ENCODE measurements around the gene PDE7B. TPM values are rescaled to one million over a fixed set of nuclear protein-coding genes. Genes with fewer than 3 reads are reported as not detected.

PDE7B gene
- polyA plus RNA-seq, 1 of the 3 experiments (the other 2 are of a cell fraction) = 1.9 TPM

GRCh38 chr6:135971351-135971750, 119.8 kb downstream of the PDE7B start:
- no peaks in the 10 kb centered on the region for H3K27me3 ChIP-seq (ENCODE audit: insufficient read depth)
- H2AFZ ChIP-seq (ENCODE audit: low read depth) = no peak overlapping the region
- H3K27ac ChIP-seq (ENCODE audit: low read depth in 2 of 2, low read length in 1 of 2) = no peak overlapping the region
- no peaks in the 10 kb centered on the region for H3K4me1 ChIP-seq (ENCODE audit: control insufficient read depth in 1 of 2, insufficient read depth in 2 of 2, low read depth in 1 of 2, low read length in 1 of 2)
- no peaks in the 10 kb centered on the region for H3F3A ChIP-seq (replicated peaks; ENCODE audit: insufficient read depth)
- 97% methylated on average over 3 of the region's 3 CpGs for WGBS (ENCODE audit: low lambda C conversion rate)
- H4K20me1 ChIP-seq (ENCODE audit: insufficient read depth) = no peaks in the 10 kb centered on the region
- no peaks in the 10 kb centered on the region for H3K9me3 ChIP-seq
- TF ChIP-seq FOSL2 (IDR thresholded peaks at IDR 0.05; ENCODE audit: borderline replicate concordance, low read depth) (no peak), POLR2AphosphoS5 (IDR thresholded peaks at IDR 0.05; ENCODE audit: low read depth, low read length) (no peak)
- no peaks in the 10 kb centered on the region for H3K79me2 ChIP-seq (ENCODE audit: insufficient read depth)
- no peak overlapping the region for H3K9ac ChIP-seq
- ChIA-PET CTCF (no interaction called here), POLR2A (no interaction called here)
- H3K4me3 ChIP-seq (ENCODE audit: low read depth in 2 of 2, low read length in 1 of 2) = no peak overlapping the region
- H3K4me2 ChIP-seq = no peak overlapping the region
- H3K36me3 ChIP-seq (replicated peaks in 1 of 2; ENCODE audit: control insufficient read depth in 1 of 2, insufficient read depth in 2 of 2, low read length in 1 of 2) = no peaks in the 10 kb centered on the region
- no peak for DNase-seq
- no peaks in the 10 kb centered on the region for H3K9me2 ChIP-seq

DNA sequence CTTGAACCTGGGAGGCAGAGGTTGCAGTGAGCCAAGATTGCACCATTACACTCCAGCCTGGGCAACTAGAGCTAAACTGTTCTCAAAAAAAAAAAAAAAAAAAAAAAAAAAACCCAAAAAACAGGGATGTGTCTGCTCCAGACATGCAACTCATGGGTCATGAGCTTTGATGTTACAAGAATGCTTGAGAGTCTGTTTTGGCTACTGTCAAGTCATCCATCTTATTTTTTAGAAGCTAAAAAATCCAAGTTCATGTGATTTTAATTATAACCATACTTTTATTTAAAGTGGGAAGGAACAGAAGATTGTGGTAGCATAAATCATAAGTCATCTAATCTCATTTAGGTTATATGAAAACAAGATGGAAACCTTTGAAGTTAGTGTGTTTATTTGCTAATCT, 120.6 kb downstream of the PDE7B start:
- ChIA-PET CTCF (interaction anchor here (1.1 kb wide), 1 partner anchor 34 kb away, joined by 5 read pairs; no protein-coding TSS in a partner anchor), POLR2A (interaction anchor here (1.0 kb wide), 1 partner anchor 40 kb away, joined by 3 read pairs; no protein-coding TSS in a partner anchor)
- H4K20me1 ChIP-seq (ENCODE audit: insufficient read depth) = no peaks in the 10 kb centered on the region
- H3K27me3 ChIP-seq (ENCODE audit: insufficient read depth) = no peaks in the 10 kb centered on the region
- H3K4me1 ChIP-seq (ENCODE audit: control insufficient read depth in 1 of 2, insufficient read depth in 2 of 2, low read depth in 1 of 2, low read length in 1 of 2) = no peaks in the 10 kb centered on the region
- no peak overlapping the region for H3K4me3 ChIP-seq (ENCODE audit: low read depth in 2 of 2, low read length in 1 of 2)
- no peaks in the 10 kb centered on the region for H3K9me2 ChIP-seq
- TF ChIP-seq TCF12 (IDR thresholded peaks at IDR 0.05) (peak; percentile 21; the same call in 1 of the 2 replicates), TEAD4 (IDR thresholded peaks at IDR 0.05; ENCODE audit: borderline replicate concordance, insufficient read depth) (no peak), USF1 (IDR thresholded peaks at IDR 0.05; ENCODE audit: borderline replicate concordance, low read depth) (no peak)
- no peak overlapping the region for H3K4me2 ChIP-seq
- no peak overlapping the region for H3K27ac ChIP-seq (ENCODE audit: low read depth in 2 of 2, low read length in 1 of 2)
- no peaks in the 10 kb centered on the region for H3F3A ChIP-seq (replicated peaks; ENCODE audit: insufficient read depth)
- no peaks in the 10 kb centered on the region for H3K36me3 ChIP-seq (replicated peaks in 1 of 2; ENCODE audit: control insufficient read depth in 1 of 2, insufficient read depth in 2 of 2, low read length in 1 of 2)
- DNase-seq = no peak
- no peaks in the 10 kb centered on the region for H3K79me2 ChIP-seq (ENCODE audit: insufficient read depth)
- H2AFZ ChIP-seq (ENCODE audit: low read depth) = no peak overlapping the region
- no peaks in the 10 kb centered on the region for H3K9me3 ChIP-seq
- H3K9ac ChIP-seq = no peak overlapping the region

DNA sequence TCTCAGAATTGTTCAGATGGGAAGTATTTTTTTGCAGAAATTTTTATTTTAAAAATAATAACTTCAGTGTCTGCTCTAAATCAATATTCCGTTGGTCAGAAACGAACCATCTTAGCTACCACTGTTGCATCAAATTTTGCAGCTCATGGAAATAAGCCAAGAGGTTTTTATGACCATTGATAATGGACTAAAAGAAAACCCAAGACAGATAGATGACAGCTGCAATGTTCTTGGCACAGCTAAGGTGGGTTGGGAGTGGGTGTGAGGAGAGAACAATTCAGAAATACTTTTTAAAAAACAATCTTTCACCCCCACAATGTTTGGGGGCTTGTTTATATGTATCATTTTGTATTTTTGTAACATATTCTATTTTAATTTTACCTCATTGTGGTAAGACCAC, 121.1 kb downstream of the PDE7B start:
- no peaks in the 10 kb centered on the region for H3K36me3 ChIP-seq (replicated peaks in 1 of 2; ENCODE audit: control insufficient read depth in 1 of 2, insufficient read depth in 2 of 2, low read length in 1 of 2)
- no peak overlapping the region for H3K4me2 ChIP-seq
- H3K9me3 ChIP-seq = no peaks in the 10 kb centered on the region
- no peak overlapping the region for H3K4me3 ChIP-seq (ENCODE audit: low read depth in 2 of 2, low read length in 1 of 2)
- WGBS (ENCODE audit: low lambda C conversion rate) = 77% methylated on average over 2 of the region's 2 CpGs
- H2AFZ ChIP-seq (ENCODE audit: low read depth) = no peak overlapping the region
- H3K9ac ChIP-seq = no peak overlapping the region
- ChIA-PET POLR2A (interaction anchor here (1.0 kb wide), 1 partner anchor 40 kb away, joined by 3 read pairs; no protein-coding TSS in a partner anchor), CTCF (interaction anchor here (1.1 kb wide), 1 partner anchor 34 kb away, joined by 5 read pairs; no protein-coding TSS in a partner anchor)
- no peaks in the 10 kb centered on the region for H3K9me2 ChIP-seq
- no peaks in the 10 kb centered on the region for H3K27me3 ChIP-seq (ENCODE audit: insufficient read depth)
- no peaks in the 10 kb centered on the region for H3K4me1 ChIP-seq (ENCODE audit: control insufficient read depth in 1 of 2, insufficient read depth in 2 of 2, low read depth in 1 of 2, low read length in 1 of 2)
- H3K79me2 ChIP-seq (ENCODE audit: insufficient read depth) = no peaks in the 10 kb centered on the region
- H3K27ac ChIP-seq (ENCODE audit: low read depth in 2 of 2, low read length in 1 of 2) = no peak overlapping the region
- DNase-seq = no peak
- no peaks in the 10 kb centered on the region for H4K20me1 ChIP-seq (ENCODE audit: insufficient read depth)
- TF ChIP-seq JUND (IDR thresholded peaks at IDR 0.05) (no peak), POLR2AphosphoS5 (IDR thresholded peaks at IDR 0.05; ENCODE audit: low read depth, low read length) (no peak), FOSL2 (IDR thresholded peaks at IDR 0.05; ENCODE audit: borderline replicate concordance, low read depth) (no peak), MAX (IDR thresholded peaks at IDR 0.05; ENCODE audit: low read depth) (no peak)
- TF ChIP-seq, protein P1, sequence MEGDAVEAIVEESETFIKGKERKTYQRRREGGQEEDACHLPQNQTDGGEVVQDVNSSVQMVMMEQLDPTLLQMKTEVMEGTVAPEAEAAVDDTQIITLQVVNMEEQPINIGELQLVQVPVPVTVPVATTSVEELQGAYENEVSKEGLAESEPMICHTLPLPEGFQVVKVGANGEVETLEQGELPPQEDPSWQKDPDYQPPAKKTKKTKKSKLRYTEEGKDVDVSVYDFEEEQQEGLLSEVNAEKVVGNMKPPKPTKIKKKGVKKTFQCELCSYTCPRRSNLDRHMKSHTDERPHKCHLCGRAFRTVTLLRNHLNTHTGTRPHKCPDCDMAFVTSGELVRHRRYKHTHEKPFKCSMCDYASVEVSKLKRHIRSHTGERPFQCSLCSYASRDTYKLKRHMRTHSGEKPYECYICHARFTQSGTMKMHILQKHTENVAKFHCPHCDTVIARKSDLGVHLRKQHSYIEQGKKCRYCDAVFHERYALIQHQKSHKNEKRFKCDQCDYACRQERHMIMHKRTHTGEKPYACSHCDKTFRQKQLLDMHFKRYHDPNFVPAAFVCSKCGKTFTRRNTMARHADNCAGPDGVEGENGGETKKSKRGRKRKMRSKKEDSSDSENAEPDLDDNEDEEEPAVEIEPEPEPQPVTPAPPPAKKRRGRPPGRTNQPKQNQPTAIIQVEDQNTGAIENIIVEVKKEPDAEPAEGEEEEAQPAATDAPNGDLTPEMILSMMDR (IDR thresholded peaks at IDR 0.05) = no peak
- no peaks in the 10 kb centered on the region for H3F3A ChIP-seq (replicated peaks; ENCODE audit: insufficient read depth)

Measured in SK-N-SH (cell line).